Cerebellar nuclear complex (tissue), 1 donor: ENCODE data around the gene KIF6.
"Not testable (repeated sequence)": the region's sequence is repeated elsewhere in the genome, so short reads cannot be mapped to it uniquely, and the experiment has no call there.

Experiments used
- DNase-seq, 2 experiments: peaks; one replicate each; lab custom pipeline; 2025; lab: John Stamatoyannopoulos, UW

The KIF6 gene

GRCh38 chr6:39707962-39708683, 17.1 kb downstream of the KIF6 start:
- no peak for DNase-seq

- DNase-seq: no peak
Measured at GRCh38 chr6:39706819-39707335, 18.3 kb downstream of the KIF6 start.

GRCh38 chr6:39702265-39702664, 22.9 kb downstream of the KIF6 start:
- no peak for DNase-seq

- DNase-seq: no peak
Measured at GRCh38 chr6:39700362-39700761, 24.8 kb downstream of the KIF6 start.

- no peak for DNase-seq
Measured at GRCh38 chr6:39698789-39699188, 26.4 kb downstream of the KIF6 start.

- no peak for DNase-seq
Measured at GRCh38 chr6:39696986-39697788, 28.0 kb downstream of the KIF6 start.

- no peak for DNase-seq
Measured at GRCh38 chr6:39695447-39695846, 29.8 kb downstream of the KIF6 start.

- DNase-seq: no peak
Measured at GRCh38 chr6:39693206-39693605, 32.0 kb downstream of the KIF6 start.

- DNase-seq: no peak
Measured at GRCh38 chr6:39688494-39688893, 36.7 kb downstream of the KIF6 start.

GRCh38 chr6:39686976-39687375, 38.2 kb downstream of the KIF6 start:
- DNase-seq: no peak

- DNase-seq: no peak
Measured at GRCh38 chr6:39685938-39686337, 39.3 kb downstream of the KIF6 start.

- DNase-seq: no peak
Measured at GRCh38 chr6:39685489-39685826, 39.8 kb downstream of the KIF6 start.

- no peak for DNase-seq
Measured at GRCh38 chr6:39684790-39685488, 40.3 kb downstream of the KIF6 start.

GRCh38 chr6:39681674-39682121, 43.5 kb downstream of the KIF6 start:
- no peak for DNase-seq

- DNase-seq: no peak
Measured at GRCh38 chr6:39678914-39679313, 46.3 kb downstream of the KIF6 start.

GRCh38 chr6:39677318-39677717, 47.9 kb downstream of the KIF6 start:
- DNase-seq: not testable (repeated sequence)

GRCh38 chr6:39670519-39670918, 54.7 kb downstream of the KIF6 start:
- DNase-seq: no peak

- no peak for DNase-seq
Measured at GRCh38 chr6:39669973-39670342, 55.2 kb downstream of the KIF6 start.

GRCh38 chr6:39669207-39669972, 55.8 kb downstream of the KIF6 start:
- DNase-seq: no peak

- DNase-seq: no peak
Measured at GRCh38 chr6:39666706-39667489, 58.3 kb downstream of the KIF6 start.

GRCh38 chr6:39665861-39666260, 59.3 kb downstream of the KIF6 start:
- no peak for DNase-seq
